Hepatic stellate cell (primary cell): Measurements from ENCODE around the gene PYGO1.
"Not testable (repeated sequence)": the region's sequence is repeated elsewhere in the genome, so short reads cannot be mapped to it uniquely, and the experiment has no call there.

ENCODE experiments used
- DNase-seq: peaks from one replicate; pipeline ENCODE4 v3.0.0; 2011; ENCODE audit warnings: low spot score

PYGO1 gene

DNA sequence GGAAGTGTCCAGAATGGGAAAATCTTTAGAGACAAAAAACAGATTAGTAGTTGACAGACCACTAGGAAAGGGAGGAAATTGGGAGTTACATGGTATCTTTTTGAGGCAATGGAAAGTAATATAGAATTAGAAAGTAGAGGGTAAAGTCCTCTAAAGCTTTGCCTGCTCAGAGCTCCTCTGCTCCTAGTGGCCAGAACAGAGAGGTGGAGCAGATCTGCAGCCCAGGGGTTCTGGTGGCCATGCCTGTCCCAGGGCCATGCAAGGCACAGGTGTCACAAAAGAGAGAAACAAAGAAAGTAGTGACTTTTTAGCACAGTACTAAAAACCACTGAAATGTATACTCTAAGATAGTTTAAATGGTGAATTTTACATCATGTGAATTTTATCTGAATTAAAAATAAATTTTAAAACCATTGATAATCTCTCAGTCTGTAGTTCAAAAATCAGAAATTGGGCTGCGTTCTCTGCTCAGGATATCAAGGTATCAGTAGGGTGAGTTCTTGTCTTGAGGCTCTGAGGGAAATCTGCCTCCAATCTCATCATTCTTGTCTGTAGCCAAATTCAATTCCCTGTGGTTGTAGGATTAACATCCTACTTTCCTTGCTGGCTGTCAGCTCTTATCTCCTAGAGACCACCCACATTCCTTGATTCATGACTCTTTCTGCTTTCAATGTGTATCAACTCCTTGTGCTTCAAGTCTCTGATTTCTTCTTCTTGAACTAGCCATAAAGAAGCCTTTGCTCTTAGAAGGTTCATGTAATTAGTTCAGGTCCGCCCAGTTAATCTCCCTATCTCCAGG, 23.6 kb downstream of the PYGO1 start:
- DNase-seq, result no peak

DNA sequence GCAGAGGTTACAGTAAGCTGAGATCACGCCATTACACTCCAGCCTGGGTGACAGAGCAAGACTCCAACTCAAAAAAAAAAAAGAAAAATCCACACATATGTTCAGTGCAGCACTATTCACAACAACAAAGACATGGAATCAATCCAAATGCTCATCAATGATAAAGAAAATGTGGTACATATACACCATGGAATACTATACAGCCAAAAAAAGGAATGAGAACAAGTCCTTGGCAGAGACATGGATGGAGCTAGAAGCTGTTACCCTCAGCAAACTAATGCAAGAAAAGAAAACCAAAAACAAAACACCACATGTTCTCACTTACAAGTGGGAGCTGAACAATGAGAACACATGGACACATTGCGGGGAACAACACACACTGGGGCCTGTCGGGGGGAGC, 25.5 kb downstream of the PYGO1 start:
- DNase-seq, result no peak

DNA sequence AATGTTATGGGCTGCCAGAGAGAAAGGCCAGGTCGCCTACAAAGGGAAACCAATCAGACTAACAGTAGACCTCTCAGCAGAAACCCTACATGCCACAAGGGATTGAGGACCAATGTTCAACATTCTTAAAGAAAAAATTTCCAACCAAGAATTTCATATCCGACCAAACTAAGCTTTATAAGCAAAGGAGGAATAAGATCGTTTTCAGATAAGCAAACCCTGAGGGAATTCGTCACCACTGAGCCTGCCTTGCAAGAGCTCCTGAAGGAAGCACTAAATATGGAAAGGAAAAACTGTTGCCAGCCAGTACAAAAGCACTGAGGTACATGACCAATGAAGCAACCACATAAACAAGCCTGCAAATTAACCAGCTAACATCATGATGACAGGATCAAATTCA, 33.1 kb downstream of the PYGO1 start:
- DNase-seq, result no peak

DNA sequence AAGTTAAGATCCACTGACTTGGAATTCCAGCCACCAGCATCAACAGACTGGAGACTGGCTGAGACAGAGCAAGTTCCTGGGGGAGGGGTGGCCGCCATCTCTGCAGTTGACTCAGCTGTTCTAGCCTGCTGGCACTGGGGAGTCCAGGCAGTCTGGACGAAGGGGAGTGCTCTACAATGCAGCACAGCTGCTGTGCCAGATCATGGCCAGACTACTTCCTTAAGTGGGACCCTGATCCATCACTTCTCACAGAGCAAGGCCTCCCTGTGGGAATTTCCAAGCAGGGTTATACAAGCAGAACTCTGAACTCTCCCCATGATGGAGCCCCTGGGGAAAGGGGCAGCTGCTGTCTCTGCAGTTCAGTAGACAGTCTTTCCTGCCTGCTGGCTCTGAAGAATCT, 35.2 kb downstream of the PYGO1 start:
- peak; percentile 50 for DNase-seq

DNA sequence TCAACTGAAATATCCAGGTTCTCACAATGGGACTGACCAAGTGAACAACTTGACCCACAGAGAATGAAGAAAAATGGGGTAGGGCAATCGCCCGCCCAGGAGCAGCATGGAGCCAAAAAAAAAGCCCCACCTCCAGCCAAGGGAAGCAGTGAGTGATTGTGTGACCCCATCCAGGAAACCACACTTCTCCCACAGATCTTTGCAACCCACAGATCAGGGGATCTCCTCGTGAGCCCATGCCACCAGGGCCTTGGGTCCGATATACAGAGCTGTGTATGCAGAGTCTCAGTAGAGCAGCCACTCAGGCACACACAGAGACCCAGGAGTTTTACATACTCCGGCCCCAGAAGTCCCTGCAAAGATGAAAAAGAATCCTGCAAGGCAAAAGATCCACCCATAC, 35.7 kb downstream of the PYGO1 start:
- no peak for DNase-seq

DNA sequence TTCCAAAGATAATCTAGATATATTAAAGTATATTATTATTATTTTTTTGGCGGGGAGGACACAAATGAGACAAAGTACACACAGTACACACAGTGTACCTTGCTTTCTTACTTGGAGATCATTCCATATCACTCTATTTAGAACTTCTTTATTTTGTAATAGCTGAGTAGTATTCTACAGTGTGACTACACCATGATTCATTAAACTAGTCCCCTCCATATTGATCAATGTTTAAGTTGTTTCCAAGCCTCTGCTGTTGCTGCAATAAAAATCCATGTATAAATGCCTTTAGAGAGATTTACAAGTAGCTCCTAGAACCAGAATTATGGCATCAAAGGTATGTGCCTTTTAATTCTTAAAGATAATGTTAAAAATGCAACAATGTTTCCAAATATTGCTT, 38.8 kb downstream of the PYGO1 start:
- no peak for DNase-seq

GRCh38 chr15:55546718-55547117, 41.4 kb downstream of the PYGO1 start:
- DNase-seq, result no peak

DNA sequence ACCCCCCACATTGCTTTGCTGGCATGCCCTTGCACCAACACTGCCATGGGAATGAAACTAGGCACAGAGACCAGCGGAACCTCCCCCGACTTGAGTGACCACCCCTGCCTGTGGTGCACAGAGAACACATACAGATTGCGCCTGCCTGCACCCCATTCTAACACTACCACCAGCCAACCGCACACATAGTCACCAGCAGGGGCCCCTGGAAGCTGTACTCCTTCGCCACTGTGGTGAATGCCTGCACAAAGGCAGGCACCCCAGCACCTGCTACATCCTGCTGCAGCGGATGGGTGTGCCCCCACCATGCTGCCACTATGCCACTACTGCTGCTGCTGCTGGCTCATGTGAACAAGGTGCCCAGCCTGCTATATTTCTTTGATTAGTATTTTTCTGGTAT, 52.7 kb downstream of the PYGO1 start:
- DNase-seq, result no peak

GRCh38 chr15:55532944-55533343, 55.2 kb downstream of the PYGO1 start:
- no peak for DNase-seq

DNA sequence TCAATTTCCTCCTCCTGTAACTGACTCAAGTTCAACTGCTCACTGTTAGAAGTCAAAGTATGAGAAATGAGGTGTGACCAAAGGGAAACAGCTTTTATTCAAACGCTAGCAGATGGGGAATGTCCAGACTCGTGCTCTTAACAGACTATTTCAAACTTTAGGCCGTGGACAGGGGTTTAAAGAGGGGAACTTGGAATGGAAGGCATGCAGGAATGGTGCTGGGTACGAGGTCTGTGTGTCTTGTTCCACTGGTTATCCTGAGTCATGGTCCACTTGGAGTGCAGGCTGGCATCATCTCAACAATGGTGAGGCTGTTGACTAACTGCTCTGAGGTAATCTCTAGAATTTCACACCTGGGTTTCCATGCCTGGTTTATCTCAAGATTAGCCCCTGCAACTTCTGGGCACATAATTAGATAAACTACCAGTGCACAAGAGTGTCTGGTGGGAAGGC, 57.3 kb downstream of the PYGO1 start:
- DNase-seq, result no peak

DNA sequence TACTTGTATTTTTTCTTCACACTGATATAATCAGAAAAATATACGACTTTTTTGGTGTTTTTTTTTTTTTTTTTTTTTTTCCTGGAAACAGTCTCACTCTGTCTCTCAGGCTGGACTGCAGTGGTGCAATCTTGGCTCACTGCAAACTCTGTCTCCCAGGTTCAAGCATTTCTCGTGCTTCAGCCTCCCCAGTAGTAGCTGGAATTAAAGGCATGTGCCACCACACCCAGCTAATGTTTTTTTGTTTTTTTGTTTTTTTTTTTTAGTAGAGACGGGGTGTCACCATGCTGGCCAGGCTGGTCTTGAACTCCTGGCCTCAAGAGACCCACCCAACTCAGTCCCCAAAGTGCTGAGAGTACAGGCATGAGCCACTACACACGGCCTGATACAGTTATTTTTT, 59.3 kb downstream of the PYGO1 start:
- DNase-seq, result no peak

- DNase-seq, result no peak
These were observed 61.0 kb downstream of the PYGO1 start for GRCh38 chr15:55527150-55527549.

DNA sequence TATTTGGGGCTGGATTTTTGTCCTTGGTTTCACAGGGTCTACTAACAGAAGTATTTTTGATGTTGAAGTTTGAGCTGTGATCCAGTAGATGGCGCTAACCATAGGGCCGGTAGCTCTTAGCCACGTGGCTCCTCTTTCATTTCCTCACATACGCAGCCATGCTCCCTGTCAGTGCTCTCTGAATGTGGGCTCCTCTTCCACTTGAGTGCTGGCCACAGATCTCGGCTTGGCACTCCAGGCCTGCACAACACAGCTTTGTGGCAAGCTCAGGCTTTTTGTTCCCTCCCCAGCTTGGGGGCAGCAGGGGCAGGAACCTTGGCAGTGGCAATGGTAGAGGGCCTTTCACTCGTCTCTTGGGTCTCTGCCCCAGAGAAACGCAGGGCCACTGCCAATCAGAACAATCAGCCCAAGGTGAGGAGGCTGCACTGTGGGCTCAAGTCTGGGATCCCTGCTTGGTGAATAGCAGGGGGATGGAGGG, 61.5 kb downstream of the PYGO1 start:
- DNase-seq, result peak; percentile 38

- DNase-seq, result no peak
These were observed 65.2 kb downstream of the PYGO1 start for GRCh38 chr15:55522742-55523450.

DNA sequence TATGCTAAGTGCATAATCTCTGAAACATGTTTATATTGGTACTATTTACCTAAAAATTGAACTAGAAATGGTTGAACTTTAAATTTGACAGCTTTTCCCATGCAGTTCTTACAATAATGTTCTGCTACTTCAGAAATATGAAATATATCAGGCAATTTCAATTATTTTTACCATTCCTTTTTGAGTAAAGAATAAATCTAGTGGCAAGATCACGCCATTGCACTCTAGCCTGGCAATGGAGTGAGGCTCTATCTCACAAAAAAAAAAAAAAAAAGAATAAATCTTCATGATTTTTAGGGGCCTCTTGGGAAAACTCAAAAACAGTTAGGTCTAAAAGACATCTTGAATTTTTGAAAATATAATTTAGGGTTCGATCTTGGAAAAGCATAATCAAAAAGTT, 69.5 kb downstream of the PYGO1 start:
- DNase-seq, result no peak

- DNase-seq, result no peak
These were observed 70.1 kb downstream of the PYGO1 start for GRCh38 chr15:55518009-55518408.

GRCh38 chr15:55515991-55516776, 72.0 kb downstream of the PYGO1 start:
- no peak for DNase-seq

- DNase-seq, result no peak
These were observed 72.7 kb downstream of the PYGO1 start for GRCh38 chr15:55515491-55515890.

DNA sequence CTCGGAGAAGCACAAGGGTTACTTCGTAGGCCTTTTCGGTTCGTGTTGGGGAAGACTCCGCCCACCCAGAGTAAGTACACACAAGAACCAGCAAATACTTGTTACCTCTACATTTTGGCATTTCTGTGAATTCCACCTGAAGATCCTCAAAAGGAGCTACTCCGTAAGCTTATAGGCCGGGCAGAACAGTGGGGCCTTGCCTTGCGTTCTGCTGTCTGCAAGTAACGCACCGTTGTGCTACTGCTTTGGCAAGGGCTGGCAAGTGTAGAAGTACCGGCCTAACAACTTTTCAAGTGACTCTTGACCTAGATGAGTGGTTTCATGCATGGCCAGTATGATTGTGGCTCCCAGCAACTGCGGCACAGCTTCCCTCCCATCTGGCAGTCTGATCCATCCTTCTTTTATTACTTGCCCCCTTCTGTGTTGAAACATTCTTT, 73.7 kb downstream of the PYGO1 start:
- no peak for DNase-seq

DNA sequence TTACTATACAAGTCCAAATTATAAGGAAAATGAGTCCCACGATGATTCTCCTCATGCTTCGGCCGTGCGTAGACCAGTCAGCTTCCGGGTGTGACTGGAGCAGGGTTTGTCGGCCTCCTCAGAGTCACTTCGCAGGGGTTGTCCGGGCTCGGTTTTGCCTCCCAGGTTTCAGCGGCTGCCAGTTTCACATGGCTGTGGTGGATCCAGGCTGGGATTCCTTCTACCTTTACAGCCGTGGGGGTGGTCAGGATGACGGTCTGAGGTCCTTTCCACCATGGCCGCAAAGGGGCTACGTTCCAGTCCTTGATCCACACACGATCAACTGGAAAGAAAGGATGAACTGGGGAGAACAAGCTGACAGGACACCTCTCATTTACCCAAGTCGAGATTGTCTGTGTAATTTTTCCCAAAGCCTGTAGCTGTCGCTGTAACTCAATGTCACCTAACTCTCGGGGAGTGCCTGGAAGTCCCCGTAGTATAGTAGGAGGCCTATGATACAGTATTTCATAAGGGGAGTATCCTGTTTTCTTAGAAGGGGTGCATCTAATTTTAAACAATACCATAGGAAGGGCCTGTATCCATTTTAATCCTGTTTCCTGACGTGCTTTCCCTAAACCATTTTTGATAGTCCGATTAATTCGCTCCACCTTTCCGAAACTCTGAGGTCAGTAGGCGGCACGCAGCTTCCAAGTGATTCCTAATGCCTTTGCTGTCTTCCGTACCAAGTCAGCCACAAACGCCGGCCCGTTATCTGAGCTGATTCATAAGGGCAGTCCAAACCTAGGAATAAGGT, 74.3 kb downstream of the PYGO1 start:
- not testable (repeated sequence) for DNase-seq

- no peak for DNase-seq
These were observed 75.0 kb downstream of the PYGO1 start for GRCh38 chr15:55513152-55513551.

DNA sequence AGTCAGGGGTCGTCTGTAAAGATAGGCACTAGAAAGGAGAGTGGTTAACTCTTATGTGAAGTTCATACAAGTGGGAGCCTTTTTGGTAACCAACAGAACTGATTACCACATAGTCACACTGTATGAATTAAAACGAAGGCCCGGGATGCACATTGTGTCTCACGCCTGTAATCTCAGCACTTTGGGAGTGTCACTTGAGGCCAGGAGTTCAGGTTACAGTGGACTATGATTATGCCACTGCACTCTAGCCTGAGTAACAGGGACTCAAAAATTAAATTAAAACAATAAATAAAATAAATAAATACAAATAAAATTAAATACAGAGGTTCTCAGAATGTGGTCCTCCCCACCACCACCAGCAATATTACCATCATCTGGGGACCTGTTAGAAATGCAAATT, 80.6 kb downstream of the PYGO1 start:
- no peak for DNase-seq
